ENCODE results near the gene SSBP2.

The SSBP2 gene

DNA sequence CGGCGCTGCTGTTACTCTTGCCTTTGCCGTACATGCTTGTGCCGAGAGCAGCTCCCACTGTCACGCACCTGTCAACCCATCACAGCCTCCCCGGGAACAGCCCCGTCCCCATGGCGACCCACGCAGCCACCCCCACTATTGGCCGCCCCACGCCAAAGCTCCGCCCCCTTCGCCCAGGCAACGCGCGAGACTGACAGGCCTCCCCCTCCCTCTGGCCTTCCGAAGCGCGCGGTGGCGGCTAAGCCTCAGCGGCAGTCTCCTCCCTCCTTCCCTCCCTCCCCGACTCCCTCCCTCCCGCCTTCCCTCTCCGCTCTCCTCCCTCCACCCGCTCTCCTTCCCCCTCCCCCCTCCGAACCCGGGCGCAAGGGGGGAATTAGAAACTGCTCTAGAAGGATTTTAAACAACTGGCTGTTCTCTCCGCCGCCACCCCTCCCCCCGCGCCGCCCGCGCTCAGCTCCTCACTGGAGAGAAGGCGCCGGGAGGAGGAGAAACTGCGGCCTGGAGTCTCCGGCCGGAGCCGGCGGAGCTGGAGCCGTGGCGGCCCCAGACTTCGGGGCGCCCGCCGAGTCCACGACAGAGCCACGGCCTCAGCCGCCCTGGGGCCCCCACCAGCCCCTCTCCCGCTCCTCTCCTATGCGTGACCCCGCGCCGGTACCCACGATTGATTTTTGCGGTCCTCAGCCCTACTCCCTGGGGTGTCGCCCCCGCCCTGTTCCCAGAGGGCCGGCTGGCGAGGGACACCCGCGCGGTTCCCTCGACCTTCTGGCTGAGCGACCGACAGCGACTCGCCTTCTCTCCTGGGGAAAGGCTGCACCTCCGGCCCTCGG, at the start of gene SSBP2:
Gene SSBP2, minus strand, starts transcription at position 89 of the 827 bp plus-strand sequence. Its CDS starts 55 bp downstream, at position 34.
- DNase-seq (ENCODE audit: low read depth in 2 of 2), result peak; percentile 99

DNA sequence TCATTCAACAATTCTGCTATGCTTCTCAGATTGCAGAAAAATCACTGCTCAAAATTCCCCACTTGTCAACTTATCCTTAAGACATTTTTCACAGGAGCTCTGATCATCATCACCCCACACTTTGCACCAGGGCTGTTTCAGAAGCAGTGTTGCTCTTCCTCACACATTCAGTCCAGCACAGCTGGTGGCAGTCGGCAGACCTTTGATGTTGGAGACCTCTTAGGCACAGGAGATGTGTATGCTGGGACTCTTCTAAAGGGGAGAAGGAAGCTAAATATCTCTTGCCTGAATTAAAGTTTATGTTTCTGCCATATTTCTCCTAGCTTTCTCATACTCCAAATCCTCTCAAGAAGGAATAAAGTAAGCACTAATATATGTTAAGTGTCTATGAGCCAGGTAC, 44.8 kb upstream of the SSBP2 start:
- DNase-seq (ENCODE audit: low read depth in 2 of 2), result no peak

DNA sequence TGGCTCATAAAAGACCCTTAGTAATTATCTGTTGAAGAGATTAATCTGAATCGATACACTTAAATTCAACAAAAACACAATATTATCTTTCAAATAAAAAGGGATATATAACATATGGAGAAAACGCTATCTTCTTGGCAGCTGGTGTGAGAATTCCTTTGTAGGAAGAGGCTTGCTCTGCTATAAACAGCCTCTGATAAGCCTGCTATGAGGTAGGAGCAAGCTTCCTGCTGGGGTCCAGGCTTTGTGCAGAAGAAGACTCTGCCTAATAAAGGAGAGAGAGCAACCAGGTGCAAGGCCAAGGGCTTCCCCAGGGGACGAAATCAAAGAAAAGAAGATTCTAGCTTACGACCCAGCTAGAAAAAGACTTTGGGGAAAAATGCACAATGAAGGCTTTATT, 43.3 kb upstream of the SSBP2 start:
- no peak for DNase-seq (ENCODE audit: low read depth in 2 of 2)

DNA sequence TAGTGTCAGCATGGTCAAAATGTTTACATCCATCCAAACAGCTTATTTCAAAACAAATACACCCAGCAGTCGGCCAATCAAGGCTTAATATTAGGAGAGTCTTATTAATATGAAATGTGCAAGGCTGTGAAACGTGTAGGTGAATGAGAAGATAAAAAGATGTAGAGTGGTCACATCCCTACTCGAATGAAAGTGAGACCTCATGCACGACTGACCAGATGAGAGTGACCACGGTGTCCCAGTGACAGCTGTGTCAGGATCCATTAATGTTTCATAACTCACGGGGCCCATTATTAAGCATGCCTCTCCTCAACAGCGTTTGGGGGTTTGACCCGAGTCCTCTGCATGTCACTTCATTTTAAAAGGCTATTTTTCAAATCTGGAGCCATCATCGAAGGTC, 39.4 kb upstream of the SSBP2 start:
- no peak for DNase-seq (ENCODE audit: low read depth in 2 of 2)

DNA sequence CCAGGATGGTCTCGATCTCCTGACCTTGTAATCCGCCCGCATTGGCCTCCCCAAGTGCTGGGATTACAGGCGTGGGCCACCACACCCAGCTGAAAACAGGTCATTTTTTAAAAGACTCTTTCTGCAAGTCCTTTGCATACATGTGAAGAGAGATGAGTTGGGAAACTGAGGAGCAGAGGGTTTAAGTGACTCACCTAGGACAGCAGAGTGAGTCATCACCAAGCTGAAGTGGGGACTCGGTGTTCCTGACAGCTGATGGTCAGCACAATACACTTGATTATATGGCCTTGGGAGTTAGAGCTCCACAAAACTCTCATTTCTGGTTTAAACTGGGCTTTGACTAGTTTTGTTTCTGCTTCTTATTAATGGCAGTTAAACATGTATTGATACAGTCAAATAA, 38.1 kb upstream of the SSBP2 start:
- DNase-seq (ENCODE audit: low read depth in 2 of 2), result no peak

DNA sequence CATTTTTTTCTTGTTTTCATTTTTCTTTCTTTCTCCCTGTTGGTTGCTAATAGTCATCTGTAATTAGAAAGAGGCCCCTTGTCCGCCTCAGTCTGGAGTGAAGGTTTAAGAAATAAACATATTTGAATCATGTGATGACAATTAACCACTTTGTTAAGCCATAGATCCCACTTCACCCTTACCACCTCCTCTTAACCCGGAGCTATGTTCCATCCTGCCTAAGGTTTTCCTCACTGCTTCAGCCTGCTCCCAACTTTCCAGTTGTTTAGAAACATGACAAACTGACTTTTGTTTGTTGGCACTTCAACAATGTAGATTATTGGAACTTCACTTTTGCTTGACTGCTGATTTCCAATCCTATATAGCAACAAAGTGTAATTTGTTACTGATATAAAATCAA, 37.4 kb upstream of the SSBP2 start:
- DNase-seq (ENCODE audit: low read depth in 2 of 2), result no peak

DNA sequence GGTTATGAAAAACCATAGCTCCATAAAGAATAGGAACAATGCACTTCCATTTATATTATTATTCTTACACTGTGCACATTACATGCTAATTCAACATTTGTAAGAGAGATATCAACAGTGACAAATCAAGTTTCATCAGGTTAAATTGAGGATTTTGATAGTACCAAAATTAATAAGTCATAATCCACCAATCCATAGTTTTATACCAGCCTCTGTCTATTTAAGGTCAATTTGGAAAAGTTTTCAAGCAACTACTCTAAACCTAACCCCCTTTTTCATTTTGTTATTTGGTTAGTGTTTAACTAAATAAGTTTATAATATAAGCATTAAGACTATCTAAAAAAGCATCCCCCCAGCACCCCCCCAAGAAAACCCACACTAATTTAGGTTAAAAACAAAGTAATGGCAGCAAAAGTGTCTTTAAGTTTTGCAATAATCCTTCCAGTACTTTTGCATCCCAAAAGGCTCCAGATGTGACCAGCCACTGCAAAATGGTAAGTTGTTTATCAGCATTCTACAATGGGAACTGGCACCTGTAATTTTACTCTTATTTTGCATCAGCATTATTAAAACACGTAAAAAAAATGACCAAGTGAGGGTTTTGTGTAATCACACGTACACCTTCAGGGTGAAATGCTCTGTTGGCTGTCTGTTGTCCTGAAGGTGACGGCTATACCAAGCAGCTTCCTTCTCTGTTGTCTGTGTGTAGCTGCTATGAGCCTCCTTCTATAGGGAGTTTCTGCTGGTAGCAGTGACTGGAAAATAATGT, 36.8 kb upstream of the SSBP2 start:
- DNase-seq (ENCODE audit: low read depth in 2 of 2), result peak; percentile 69 to 70

DNA sequence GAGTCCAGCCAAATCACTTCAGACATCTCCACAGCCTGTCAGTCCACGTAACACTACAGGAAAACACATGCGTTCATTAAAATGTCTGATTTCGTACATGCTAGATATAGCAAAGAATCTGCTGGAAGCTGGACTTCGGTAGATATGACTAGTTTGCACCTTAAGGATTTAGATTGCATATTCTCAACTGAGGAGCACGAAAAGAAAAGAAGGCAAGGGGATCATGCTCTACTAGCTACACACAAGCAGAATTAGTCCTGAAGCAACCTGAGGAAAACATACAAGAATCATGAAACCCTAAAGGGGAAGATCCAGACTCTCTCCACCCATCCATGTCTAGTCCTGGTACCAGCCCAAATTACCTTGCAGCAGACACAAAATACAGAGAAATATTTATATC, 36.1 kb upstream of the SSBP2 start:
- DNase-seq (ENCODE audit: low read depth in 2 of 2), result no peak

DNA sequence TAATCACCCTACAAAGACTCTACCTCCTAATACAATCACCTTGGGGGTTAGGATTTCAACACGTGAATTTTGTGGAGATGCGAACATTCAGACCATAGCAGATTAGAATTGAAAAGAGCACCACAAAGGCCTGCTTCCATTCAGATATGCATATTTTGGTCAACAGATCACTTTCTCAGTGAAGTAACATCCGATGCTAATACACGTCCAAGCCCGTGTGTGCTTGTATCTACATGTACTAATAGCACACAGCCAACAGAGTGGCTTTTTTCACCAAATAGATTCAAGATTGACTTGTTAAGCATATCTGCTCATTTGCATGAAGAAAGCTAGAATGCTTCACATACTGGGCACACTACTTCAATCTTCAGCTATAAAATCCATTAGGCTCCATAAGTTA, 35.6 kb upstream of the SSBP2 start:
- DNase-seq (ENCODE audit: low read depth in 2 of 2), result no peak

DNA sequence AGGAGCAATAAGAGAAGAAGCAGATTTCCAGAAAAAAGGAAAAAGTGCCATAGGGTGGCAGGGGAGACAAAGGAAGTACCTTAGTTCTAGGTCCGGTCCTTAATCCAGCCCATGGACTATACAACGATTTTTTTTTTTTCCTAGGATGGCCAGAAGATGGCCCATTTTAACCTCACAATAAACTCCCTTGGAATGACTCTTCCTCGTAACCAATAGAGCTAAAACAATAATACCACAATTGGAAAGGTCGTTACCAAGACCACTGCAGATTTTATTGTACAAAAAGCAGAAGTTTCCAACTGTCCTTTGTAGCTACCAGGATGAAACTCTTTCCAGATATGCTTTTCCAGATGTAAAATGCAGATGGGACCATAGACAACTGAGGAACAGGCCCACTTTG, 34.4 kb upstream of the SSBP2 start:
- no peak for DNase-seq (ENCODE audit: low read depth in 2 of 2)

DNA sequence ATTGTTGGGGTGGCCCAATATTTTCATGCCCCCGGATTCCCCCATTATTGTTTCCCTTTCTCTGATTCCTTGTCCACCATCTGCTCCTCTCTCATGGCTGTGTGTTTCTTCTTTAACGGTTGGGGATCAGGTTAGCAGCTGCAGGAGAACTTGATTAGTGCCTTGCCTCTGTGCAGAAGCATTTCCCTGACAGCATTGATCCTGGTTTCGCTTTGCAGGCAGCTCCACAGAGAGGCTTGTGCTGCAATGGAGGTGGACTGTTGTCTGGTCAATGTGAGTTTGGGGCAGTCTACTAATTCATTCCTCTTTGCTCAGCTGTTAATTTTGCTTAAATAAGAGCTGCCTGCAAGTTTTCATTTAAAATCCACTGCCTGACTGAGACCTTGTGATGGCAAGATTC, 32.5 kb upstream of the SSBP2 start:
- no peak for DNase-seq (ENCODE audit: low read depth in 2 of 2)

DNA sequence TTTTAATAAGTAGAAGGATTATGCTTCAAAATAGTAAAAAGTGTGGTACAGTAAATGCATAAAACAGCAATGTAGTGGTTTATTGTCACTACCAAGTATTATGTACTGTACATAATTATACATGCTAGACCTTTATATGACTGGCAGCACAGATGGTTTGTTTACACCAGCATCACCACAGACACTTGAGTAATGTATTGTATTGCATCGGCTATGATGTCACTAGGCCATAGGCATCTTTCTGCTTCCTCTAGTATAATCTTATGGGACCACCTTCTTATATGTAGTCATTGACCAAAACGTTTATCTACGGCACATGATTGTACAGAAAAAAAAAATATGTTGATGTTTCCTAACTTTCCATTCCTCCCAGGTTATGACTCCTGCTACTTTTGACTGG, 31.9 kb upstream of the SSBP2 start:
- no peak for DNase-seq (ENCODE audit: low read depth in 2 of 2)

DNA sequence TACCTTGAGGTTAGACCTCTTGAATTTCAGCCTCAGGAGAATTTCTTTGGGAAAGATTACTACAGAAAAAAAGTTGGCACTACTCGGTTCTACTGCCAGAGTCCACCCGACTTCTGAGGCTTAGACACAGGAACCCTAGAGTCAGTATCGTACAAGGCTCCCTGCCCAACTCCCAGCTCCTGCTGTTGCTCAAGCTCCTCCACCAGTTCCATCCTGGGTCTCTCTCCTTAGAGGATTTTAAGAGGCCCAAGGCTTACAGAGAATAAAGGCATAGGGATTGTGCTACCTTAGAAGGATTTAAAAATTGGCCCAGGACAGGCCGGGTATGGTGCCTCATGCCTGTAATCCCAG, 29.0 kb upstream of the SSBP2 start:
- DNase-seq (ENCODE audit: low read depth in 2 of 2), result no peak

DNA sequence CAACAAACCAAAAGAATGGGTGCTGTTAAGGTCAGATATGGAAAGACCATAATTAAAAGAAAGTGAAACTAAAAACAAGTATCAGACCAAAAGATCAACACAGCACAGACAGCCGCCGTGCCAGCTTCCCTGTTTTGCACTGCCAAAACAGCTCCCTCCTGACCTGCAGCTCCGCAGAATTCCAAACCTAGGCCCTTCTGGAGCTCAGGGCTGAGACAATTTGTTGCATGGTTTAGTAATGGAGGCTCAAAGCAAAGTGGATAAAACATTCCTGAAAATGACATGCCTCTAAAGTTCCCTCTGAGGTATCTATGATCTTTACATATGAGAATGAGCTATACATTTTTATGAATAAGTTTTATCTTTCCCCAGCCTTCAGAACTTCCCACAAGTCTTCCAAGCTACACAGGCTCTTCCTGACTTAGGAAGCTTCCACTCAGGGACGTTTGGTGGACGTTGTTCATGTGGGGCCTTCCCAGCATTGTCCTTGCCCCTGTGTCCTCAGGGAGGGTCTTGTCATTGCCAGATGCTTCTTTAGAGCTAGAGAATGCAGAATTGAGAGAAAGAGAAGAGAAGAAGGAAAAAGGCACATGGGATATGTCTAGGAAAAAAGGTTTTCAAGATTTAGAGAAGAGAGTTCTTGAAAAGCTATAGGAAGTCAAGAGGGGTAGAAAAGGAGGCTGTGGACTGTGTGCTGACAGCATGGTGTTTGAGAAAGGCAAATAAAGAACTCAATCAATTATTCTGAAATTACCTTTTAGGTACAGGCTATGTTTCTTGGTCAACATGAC, 28.4 kb upstream of the SSBP2 start:
- no peak for DNase-seq (ENCODE audit: low read depth in 2 of 2)

DNA sequence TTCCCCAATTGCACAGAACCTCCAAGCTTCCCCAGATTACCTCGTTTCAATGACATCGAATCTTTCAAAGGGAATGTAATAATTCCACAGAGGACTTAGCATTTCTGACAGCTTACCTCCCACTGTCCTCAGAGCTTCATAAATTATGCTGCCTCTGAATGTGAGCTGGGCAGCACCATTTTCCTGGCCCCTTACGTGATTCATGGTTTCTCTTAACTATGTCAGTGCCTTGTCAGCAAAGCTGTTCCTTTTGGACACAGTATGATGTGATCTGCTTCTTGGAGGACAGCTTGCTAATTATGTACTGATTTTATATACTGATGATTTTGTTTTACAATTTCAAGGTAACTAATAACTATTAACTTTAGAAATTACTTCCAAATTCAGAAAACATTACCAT, 27.7 kb upstream of the SSBP2 start:
- DNase-seq (ENCODE audit: low read depth in 2 of 2), result peak; percentile 42 to 47

DNA sequence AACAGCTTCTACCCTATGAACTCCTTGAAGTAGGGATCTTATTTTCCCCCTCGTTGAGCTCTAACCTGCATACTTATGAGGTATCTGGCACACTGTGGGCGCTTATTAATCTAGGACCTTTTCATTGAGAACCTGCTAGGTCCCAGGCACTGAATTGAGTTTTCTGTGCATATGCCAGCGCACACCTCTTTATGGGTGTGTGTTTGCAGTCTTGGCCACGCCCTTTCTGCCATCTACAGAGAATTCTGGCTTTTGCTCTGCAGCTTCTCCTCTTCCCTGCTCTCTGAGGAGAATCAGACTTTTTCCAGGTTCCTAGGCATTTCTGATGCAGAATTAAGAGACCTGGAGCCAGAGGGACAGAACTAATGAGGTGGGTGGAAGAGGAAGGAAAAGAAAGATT, 25.4 kb upstream of the SSBP2 start:
- DNase-seq (ENCODE audit: low read depth in 2 of 2), result no peak

DNA sequence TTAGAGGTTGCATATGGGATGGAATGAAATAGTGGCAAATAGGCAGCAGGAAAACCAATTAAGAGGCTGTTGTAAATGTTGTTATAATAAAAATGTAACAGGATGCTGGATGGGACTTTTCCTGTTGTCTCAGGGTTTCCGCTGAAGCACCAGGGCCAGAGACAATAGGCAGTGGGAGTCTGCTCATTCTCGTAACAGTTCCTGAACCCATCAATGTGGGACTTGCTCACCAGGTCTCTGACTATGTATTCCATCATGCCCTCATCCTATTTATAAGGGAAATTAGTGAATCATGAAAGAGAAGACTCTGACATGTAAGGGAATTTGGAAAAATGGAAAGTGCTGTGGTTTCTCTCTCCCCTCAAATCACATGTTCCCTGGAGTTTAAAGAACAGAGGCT, 23.5 kb upstream of the SSBP2 start:
- DNase-seq (ENCODE audit: low read depth in 2 of 2), result no peak

DNA sequence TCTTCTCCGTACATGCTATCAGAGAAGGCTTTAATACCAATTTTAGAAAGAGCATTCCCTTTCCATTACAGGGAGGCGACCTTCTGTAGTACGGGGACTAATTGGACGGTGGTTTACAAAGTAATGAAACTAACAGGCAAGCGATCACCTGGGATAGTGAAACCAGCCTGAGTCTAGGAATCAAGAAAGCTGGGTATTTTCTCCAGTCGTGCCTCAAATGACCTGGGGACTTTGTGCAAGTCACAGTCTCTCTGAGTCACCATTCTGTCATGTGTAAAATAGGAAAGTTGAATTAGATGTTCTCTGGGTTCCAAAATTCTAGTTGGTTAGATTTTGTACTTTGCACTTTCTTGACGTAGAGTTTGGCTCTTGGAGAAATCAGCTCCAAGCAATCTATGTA, 22.7 kb upstream of the SSBP2 start:
- DNase-seq (ENCODE audit: low read depth in 2 of 2), result no peak

DNA sequence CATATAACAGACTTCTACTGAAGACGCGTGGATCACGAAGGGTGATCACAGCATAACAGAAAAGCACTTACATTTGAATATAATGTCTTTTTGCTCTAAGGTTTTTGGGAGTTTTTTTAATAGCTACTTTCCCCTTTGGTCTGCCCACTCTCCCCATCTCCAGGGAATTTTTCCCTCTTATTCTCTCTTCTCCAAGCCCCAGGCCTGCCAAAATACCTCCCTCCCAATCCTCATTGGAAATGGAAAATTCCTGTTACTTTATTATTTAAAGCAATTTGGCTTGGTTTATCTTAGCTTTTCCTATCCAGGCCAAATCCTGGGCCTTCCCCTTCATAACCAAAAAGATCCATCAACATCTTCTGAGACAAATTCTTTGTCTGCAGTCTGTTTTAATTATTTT, 22.3 kb upstream of the SSBP2 start:
- no peak for DNase-seq (ENCODE audit: low read depth in 2 of 2)

DNA sequence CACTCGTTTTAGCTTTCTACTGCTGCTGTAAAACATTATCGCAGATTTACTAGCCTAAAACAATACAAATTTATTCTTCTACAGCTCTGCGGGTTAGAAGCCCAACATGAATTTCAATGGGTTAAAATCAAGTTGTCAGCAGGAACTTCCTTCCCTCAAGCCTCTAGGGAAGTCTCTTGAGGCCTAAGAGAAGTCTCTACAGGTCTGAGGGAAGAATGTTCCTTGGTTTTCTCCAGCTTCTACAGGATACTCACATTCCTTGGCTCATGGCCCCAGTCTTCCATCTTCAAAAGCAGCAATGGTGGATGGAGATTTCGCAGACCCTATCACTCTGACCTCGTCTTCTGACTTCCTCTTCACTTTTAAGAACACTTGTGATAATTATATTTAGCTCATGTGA, 21.6 kb upstream of the SSBP2 start:
- no peak for DNase-seq (ENCODE audit: low read depth in 2 of 2)

DNA sequence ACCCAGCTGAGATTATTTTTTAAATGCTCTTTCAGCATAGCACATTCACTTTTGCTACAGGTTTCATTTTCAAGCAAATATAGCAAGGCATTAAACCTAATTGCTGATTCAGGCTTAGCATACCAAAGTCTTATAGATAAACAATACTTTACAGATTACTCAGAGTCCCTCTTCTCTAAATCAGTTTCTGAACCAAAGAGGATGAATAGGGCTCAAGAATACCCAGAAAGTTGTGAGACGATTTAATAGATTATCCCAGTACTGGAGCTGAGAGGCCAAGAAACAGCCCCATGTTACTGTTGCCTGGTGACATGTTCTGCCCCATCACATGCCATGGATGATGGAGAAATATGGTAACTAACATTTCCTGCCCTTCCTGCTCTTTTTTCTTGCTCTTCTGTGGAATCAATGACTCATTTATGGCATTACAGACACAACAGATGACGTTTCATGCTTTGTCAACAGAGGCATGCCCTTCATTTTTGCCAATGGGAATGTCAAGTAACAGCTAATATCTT, 18.1 kb upstream of the SSBP2 start:
- peak; percentile 42 to 64 for DNase-seq (ENCODE audit: low read depth in 2 of 2)

DNA sequence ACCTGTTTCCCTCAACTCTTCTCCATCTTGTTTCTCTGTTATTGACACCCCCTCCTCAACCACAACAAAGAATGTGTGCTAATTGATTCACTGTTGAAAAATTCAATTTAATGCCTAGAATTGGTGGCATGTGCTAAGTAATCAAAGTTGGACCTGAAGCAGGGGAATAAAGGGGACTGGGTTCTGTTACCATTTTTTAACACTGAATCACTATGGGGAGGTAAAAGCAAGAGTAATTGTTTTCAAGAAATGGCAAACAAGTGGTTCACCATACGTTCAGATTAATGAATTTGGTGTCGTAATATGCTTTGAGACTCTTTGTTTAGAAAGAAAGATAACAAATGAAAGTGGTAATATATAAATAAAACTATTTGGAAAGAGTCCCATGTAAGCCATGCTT, 17.0 kb upstream of the SSBP2 start:
- no peak for DNase-seq (ENCODE audit: low read depth in 2 of 2)
